ENCODE results near the gene OXNAD1. TPM values are rescaled to one million over a fixed set of nuclear protein-coding genes. Genes with fewer than 3 reads are reported as not detected.
A peak's percentile ranks its signal among the peaks of the same experiment; 100 is the strongest.

Gene OXNAD1
- total RNA-seq, 2 experiments from 2014 or later: 37.0 to 38.8 TPM

DNA sequence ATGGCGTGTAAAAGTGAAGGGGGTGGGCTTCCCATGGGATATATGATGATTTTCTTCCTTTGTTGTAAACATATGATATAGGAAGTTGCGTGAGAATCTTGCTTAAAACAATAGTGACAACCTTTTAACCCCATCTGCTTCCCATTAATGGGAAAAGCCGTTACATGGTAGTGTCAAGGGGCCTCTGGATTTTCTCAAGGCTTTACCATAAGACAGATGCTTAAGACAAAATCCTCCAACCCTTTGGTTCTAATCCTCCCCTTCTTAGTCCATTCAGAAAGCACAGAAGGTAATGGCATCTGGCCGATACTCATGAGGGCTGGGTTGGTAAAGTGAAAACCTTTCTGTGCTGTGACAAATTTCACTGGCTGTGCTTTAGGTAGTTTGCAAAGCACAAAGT is 25.2 kb upstream of the OXNAD1 start:
- intact Hi-C loops (cut with micrococcal nuclease): no loop called here
- ATAC-seq (no peak), DNase-seq (no peak)
- POLR2A ChIA-PET: no interaction called here
- TF ChIP-seq, protein P1, sequence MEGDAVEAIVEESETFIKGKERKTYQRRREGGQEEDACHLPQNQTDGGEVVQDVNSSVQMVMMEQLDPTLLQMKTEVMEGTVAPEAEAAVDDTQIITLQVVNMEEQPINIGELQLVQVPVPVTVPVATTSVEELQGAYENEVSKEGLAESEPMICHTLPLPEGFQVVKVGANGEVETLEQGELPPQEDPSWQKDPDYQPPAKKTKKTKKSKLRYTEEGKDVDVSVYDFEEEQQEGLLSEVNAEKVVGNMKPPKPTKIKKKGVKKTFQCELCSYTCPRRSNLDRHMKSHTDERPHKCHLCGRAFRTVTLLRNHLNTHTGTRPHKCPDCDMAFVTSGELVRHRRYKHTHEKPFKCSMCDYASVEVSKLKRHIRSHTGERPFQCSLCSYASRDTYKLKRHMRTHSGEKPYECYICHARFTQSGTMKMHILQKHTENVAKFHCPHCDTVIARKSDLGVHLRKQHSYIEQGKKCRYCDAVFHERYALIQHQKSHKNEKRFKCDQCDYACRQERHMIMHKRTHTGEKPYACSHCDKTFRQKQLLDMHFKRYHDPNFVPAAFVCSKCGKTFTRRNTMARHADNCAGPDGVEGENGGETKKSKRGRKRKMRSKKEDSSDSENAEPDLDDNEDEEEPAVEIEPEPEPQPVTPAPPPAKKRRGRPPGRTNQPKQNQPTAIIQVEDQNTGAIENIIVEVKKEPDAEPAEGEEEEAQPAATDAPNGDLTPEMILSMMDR (IDR thresholded peaks at IDR 0.05): no peak
- Mint-ChIP-seq H3K36me3 (ENCODE audit: low read depth) (no peaks in the 10 kb centered on the region), H3K4me3 (no peak overlapping the region), H3K9me3 (no peaks in the 10 kb centered on the region), H3K27ac (no peak overlapping the region), H3K4me1 (ENCODE audit: low read depth) (peaks cover 8% of the 10 kb centered on the region), H3K27me3 (no peaks in the 10 kb centered on the region)
- CTCF ChIA-PET: no interaction called here

DNA sequence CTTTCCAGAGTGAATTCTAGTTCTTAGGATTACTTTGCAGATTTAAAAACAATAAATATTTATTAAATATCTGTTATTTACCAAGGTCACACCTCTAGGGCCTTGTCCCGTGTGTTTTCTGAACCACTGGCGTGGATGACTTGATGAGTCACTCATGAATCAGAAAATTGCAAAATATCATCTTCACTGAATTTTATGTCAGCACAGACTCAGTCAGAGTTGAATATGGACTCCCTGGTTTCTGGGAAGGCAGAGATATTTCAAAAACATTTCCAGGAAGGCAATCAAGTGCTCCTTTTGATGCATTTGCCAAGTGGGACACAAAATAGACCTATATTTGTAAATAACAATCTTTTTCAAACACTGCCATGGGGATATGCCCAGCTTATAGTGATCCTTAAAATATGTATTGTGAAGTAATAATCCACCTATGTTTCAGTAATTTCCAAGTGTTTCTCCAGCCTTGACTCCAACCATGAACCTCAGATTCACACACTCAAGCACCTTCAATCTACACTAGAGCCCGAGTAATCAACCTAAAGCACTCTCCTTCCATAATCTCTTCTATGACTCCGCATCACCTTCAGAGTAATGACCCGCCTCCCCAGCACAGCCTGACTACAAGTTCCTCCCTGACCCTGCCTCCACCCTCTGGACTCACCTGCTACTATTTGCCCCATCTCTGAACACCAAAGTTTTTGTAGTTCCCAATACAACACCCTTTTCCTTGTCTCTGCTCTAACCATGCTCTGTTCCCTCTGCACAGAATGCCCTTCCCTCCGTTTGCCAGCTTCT is 24.6 kb upstream of the OXNAD1 start:
- H3K27ac Mint-ChIP-seq: peak overlapping the region; percentile 46
- intact Hi-C loops (cut with micrococcal nuclease): no loop called here
- ChIA-PET CTCF (interaction anchor here (0.8 to 1.2 kb wide), 2 partner anchors 29 to 192 kb away, joined by 4 read pairs; no protein-coding TSS in a partner anchor), POLR2A (no interaction called here)
- TF ChIP-seq, protein P1 (IDR thresholded peaks at IDR 0.05): no peak
- peaks cover 8% of the 10 kb centered on the region for H3K4me1 Mint-ChIP-seq (ENCODE audit: low read depth)
- H3K4me3 Mint-ChIP-seq: no peak overlapping the region
- H3K27me3 Mint-ChIP-seq: no peaks in the 10 kb centered on the region
- H3K9me3 Mint-ChIP-seq: no peaks in the 10 kb centered on the region
- ATAC-seq (peak; percentile 53), DNase-seq (no peak)
- H3K36me3 Mint-ChIP-seq (ENCODE audit: low read depth): no peaks in the 10 kb centered on the region

DNA sequence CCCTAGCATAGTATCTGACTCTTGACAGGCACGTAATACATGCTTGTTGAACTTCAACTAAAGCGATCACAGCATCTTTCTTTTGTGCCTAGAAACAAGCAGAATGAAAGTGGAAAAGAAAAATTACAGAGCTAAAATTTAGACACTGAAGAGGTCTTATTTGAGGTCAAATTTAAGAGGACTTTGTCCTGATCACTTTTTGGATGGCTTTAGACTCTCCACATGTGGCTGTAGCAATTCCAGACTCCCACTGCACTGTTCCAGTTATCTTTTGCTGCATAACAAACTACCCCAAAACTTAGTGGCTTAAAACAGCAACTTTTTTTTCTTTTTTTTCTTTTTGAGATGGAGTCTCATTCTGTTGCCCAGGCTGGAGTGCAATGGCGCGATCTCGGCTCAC is 23.8 kb upstream of the OXNAD1 start:
- Mint-ChIP-seq H3K9me3 (no peaks in the 10 kb centered on the region), H3K27me3 (no peaks in the 10 kb centered on the region), H3K4me3 (no peak overlapping the region), H3K4me1 (ENCODE audit: low read depth) (peaks cover 8% of the 10 kb centered on the region), H3K36me3 (ENCODE audit: low read depth) (no peaks in the 10 kb centered on the region), H3K27ac (no peak overlapping the region)
- POLR2A ChIA-PET: no interaction called here
- TF ChIP-seq, protein P1 (IDR thresholded peaks at IDR 0.05): no peak
- CTCF ChIA-PET: interaction anchor here (0.7 to 3.5 kb wide), 4 partner anchors 30 to 193 kb away, joined by 3 to 29 read pairs (median 4); no protein-coding TSS in a partner anchor
- ATAC-seq (no peak), DNase-seq (no peak)
- intact Hi-C loops (cut with micrococcal nuclease): no loop called here

DNA sequence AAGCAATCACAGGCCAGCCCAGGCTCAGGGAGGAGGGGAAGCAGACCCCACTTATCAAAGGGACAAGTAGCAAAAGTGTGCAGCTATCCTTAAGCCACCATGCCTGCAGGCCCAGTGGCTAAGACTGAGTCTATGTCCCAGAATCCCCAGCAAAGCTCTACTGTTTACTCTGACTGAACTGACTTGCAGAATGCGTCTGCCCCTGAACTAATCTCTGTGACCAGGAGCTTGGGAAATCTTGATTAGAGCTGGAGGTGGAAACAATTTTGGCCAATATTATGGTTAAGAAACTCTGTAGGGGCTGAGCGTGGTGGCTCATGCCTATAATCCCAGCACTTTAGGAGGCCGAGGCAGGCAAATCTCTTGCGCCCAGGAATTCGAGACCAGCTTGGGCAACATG is 22.8 kb upstream of the OXNAD1 start:
- H3K27ac Mint-ChIP-seq: no peak overlapping the region
- no peak overlapping the region for H3K4me3 Mint-ChIP-seq
- DNase-seq (no peak), ATAC-seq (no peak)
- H3K27me3 Mint-ChIP-seq: no peaks in the 10 kb centered on the region
- no peaks in the 10 kb centered on the region for H3K36me3 Mint-ChIP-seq (ENCODE audit: low read depth)
- no peaks in the 10 kb centered on the region for H3K9me3 Mint-ChIP-seq
- ChIA-PET POLR2A (no interaction called here), CTCF (interaction anchor here (1.2 to 3.5 kb wide), 3 partner anchors 12 to 193 kb away, joined by 3 to 29 read pairs (median 6); no protein-coding TSS in a partner anchor)
- TF ChIP-seq, protein P1 (IDR thresholded peaks at IDR 0.05): no peak
- intact Hi-C loops (cut with micrococcal nuclease): no loop called here
- H3K4me1 Mint-ChIP-seq (ENCODE audit: low read depth): peaks cover 11% of the 10 kb centered on the region

Data from activated CD8-positive, alpha-beta T cell treated with anti-CD3 and anti-CD28 coated beads for 36 hours (primary cell).